GM06990 (cell line): ENCODE results near the gene PRDM9.
"Not testable (repeated sequence)": the region's sequence is repeated elsewhere in the genome, so short reads cannot be mapped to it uniquely, and the experiment has no call there.

Source experiments
- DNase-seq: peaks from one replicate; pipeline ENCODE4 v3.0.0-alpha.2; 2011; ENCODE audit not compliant: insufficient read length; ENCODE audit errors: extremely low read depth
- H3K27me3 ChIP-seq: replicated peaks from 2 replicates; pipeline ENCODE4 v1.6.0; 2011; ENCODE audit warnings: low read length; ENCODE audit not compliant: control insufficient read depth, insufficient read depth
- H3K36me3 ChIP-seq: 2 replicates; pipeline ENCODE4 v1.5.1; 2011; ENCODE audit warnings: low read length; ENCODE audit not compliant: control insufficient read depth, insufficient read depth
- H3K4me3 ChIP-seq: replicated peaks from 2 replicates; pipeline ENCODE4 v1.5.1; 2011; ENCODE audit warnings: low read depth, mild to moderate bottlenecking, control low read depth, low read length
- CTCF ChIP-seq: IDR thresholded peaks from 2 replicates; pipeline ENCODE4 v1.5.1; 2011; ENCODE audit warnings: low read length, control low read depth, mild to moderate bottlenecking, inconsistent platforms; ENCODE audit not compliant: insufficient read depth, poor library complexity, severe bottlenecking

Gene PRDM9

GRCh38 chr5:23473915-23474314, 33.5 kb upstream of the PRDM9 start:
- DNase-seq, result no peak
- TF ChIP-seq CTCF, result no peak
- no peaks in the 10 kb centered on the region for H3K36me3 ChIP-seq
- no peaks in the 10 kb centered on the region for H3K27me3 ChIP-seq
- H3K4me3 ChIP-seq, result no peak overlapping the region

- no peak overlapping the region for H3K4me3 ChIP-seq
- no peaks in the 10 kb centered on the region for H3K27me3 ChIP-seq
- no peak for DNase-seq
- TF ChIP-seq CTCF, result no peak
- no peaks in the 10 kb centered on the region for H3K36me3 ChIP-seq
These were observed 33.1 kb upstream of the PRDM9 start for GRCh38 chr5:23474315-23474714.

GRCh38 chr5:23476580-23476979, 30.8 kb upstream of the PRDM9 start:
- no peaks in the 10 kb centered on the region for H3K27me3 ChIP-seq
- TF ChIP-seq CTCF, result no peak
- H3K36me3 ChIP-seq, result no peaks in the 10 kb centered on the region
- DNase-seq, result no peak
- no peak overlapping the region for H3K4me3 ChIP-seq

GRCh38 chr5:23482642-23483041, 24.8 kb upstream of the PRDM9 start:
- Histone ChIP-seq H3K36me3 (no peaks in the 10 kb centered on the region), H3K27me3 (no peaks in the 10 kb centered on the region), H3K4me3 (no peak overlapping the region)
- no peak for DNase-seq
- TF ChIP-seq CTCF, result no peak

GRCh38 chr5:23483090-23483489, 24.3 kb upstream of the PRDM9 start:
- H3K4me3 ChIP-seq, result no peak overlapping the region
- H3K36me3 ChIP-seq, result no peaks in the 10 kb centered on the region
- DNase-seq, result no peak
- TF ChIP-seq CTCF, result no peak
- no peaks in the 10 kb centered on the region for H3K27me3 ChIP-seq

- Histone ChIP-seq H3K36me3 (no peaks in the 10 kb centered on the region), H3K27me3 (no peaks in the 10 kb centered on the region), H3K4me3 (no peak overlapping the region)
- no peak for TF ChIP-seq CTCF
- DNase-seq, result no peak
These were observed 23.3 kb upstream of the PRDM9 start for GRCh38 chr5:23484096-23484495.

GRCh38 chr5:23486227-23486626, 21.2 kb upstream of the PRDM9 start:
- H3K27me3 ChIP-seq, DNase-seq, H3K4me3 ChIP-seq, H3K36me3 ChIP-seq: not testable (repeated sequence)
